Cardiac muscle cell (in vitro differentiated cells and primary cell): ENCODE results near the gene KIAA1614. TPM values are rescaled to one million over a fixed set of nuclear protein-coding genes. Genes with fewer than 3 reads are reported as not detected.

Experiments
- DNase-seq, 2 donors: peaks; one replicate each; pipeline versions ENCODE4 v3.0.0 to v3.0.0-alpha.2; 2010 to 2017; ENCODE audit warnings: low read depth in 1 of 2, low spot score in 1 of 2
- H3K27ac ChIP-seq: fragments of 200-600 bp; sonication (generic); 2 replicates; pipeline ENCODE4 v1.5.1; 2016
- H3K27me3 ChIP-seq: fragments of 200-600 bp; sonication (generic); 2 replicates; pipeline ENCODE4 v1.6.0; 2016; ENCODE audit warnings: control low read depth
- H3K36me3 ChIP-seq: fragments of 200-600 bp; sonication (generic); 2 replicates; pipeline ENCODE4 v1.5.1; 2016; ENCODE audit warnings: control low read depth
- H3K4me1 ChIP-seq: fragments of 200-600 bp; sonication (generic); 2 replicates; pipeline ENCODE4 v1.8.1; 2017; ENCODE audit warnings: low read depth, mild to moderate bottlenecking, mixed run types
- H3K4me3 ChIP-seq: fragments of 200-600 bp; sonication (generic); 2 replicates; pipeline ENCODE4 v1.5.1; 2016; ENCODE audit warnings: mild to moderate bottlenecking
- H3K9me3 ChIP-seq: fragments of 200-600 bp; sonication (generic); 2 replicates; pipeline ENCODE4 v1.5.1; 2017; ENCODE audit warnings: low read depth, mild to moderate bottlenecking, control low read depth
- CTCF ChIP-seq: IDR thresholded peaks from 2 replicates; pipeline ENCODE4 v1.5.1; 2012; ENCODE audit warnings: low read depth, mild to moderate bottlenecking, low read length
- polyA plus RNA-seq: library from polyadenylated mRNA; unstranded; fragments of >200 nt; fragmentation: Nextera tagmentation; extraction: Ambion mirVana; gene quantifications from 2 replicates; pipeline ENCODE4 v1.2.1, GENCODE V29; 2016
- total RNA-seq: library from RNA; depleted of rRNA; stranded (reverse); fragments of >200 nt; gene quantifications from 2 replicates; pipeline ENCODE4 v1.2.3, GENCODE V29; 2016

The KIAA1614 gene
- total and polyA plus RNA-seq, 2 experiments from 2014 or later: 1.3 to 2.2 TPM

- Histone ChIP-seq H3K4me3 (no peak overlapping the region), H3K9me3 (no peaks in the 10 kb centered on the region), H3K27me3 (no peaks in the 10 kb centered on the region), H3K27ac (no peak overlapping the region), H3K36me3 (no peaks in the 10 kb centered on the region), H3K4me1 (no peaks in the 10 kb centered on the region)
- no peak for TF ChIP-seq CTCF
- no peak for DNase-seq
Measured at GRCh38 chr1:180950321-180950720, 37.6 kb downstream of the KIAA1614 start.

GRCh38 chr1:180951186-180951745 is 38.6 kb downstream of the KIAA1614 start:
- H3K27me3 ChIP-seq: no peaks in the 10 kb centered on the region
- H3K4me1 ChIP-seq: no peaks in the 10 kb centered on the region
- no peak for DNase-seq
- H3K9me3 ChIP-seq: no peaks in the 10 kb centered on the region
- H3K27ac ChIP-seq: no peak overlapping the region
- H3K36me3 ChIP-seq: no peaks in the 10 kb centered on the region
- TF ChIP-seq CTCF: no peak
- no peak overlapping the region for H3K4me3 ChIP-seq

GRCh38 chr1:180951836-180952656 is 39.3 kb downstream of the KIAA1614 start:
- no peak for DNase-seq
- Histone ChIP-seq H3K9me3 (no peaks in the 10 kb centered on the region), H3K4me1 (no peaks in the 10 kb centered on the region), H3K27me3 (no peaks in the 10 kb centered on the region), H3K27ac (no peak overlapping the region), H3K36me3 (no peaks in the 10 kb centered on the region), H3K4me3 (no peak overlapping the region)
- TF ChIP-seq CTCF: no peak

GRCh38 chr1:180952657-180953013 is 39.9 kb downstream of the KIAA1614 start:
- Histone ChIP-seq H3K36me3 (no peaks in the 10 kb centered on the region), H3K9me3 (no peaks in the 10 kb centered on the region), H3K27ac (no peak overlapping the region), H3K27me3 (no peaks in the 10 kb centered on the region), H3K4me3 (no peak overlapping the region), H3K4me1 (no peaks in the 10 kb centered on the region)
- TF ChIP-seq CTCF: no peak
- no peak for DNase-seq

GRCh38 chr1:180953291-180954004 is 40.8 kb downstream of the KIAA1614 start:
- Histone ChIP-seq H3K27ac (no peak overlapping the region), H3K4me3 (no peak overlapping the region), H3K36me3 (no peaks in the 10 kb centered on the region), H3K27me3 (no peaks in the 10 kb centered on the region), H3K4me1 (no peaks in the 10 kb centered on the region), H3K9me3 (no peaks in the 10 kb centered on the region)
- TF ChIP-seq CTCF: no peak
- no peak for DNase-seq
